HL-60 (cell line): ENCODE results near the gene PTPN3.

Source experiments
- DNase-seq, 2 experiments: peaks; one replicate each; pipeline ENCODE4 v3.0.0-alpha.2; 2010 to 2020; ENCODE audit warnings: low read depth in 1 of 2, low spot score in 1 of 2
- H3K27ac ChIP-seq: fragments of 250-450 bp; sonication (Bioruptor Pico); replicated peaks from 2 replicates; pipeline ENCODE4 v1.5.1; 2020; ENCODE audit warnings: mild to moderate bottlenecking, moderate library complexity
- H3K27me3 ChIP-seq: fragments of 250-450 bp; sonication (Bioruptor Pico); 2 replicates; pipeline ENCODE4 v1.5.1; 2021; ENCODE audit warnings: mild to moderate bottlenecking, moderate library complexity; ENCODE audit not compliant: insufficient read depth, poor library complexity, severe bottlenecking
- H3K4me3 ChIP-seq: replicated peaks from 2 replicates; pipeline ENCODE4 v1.5.1; 2011; ENCODE audit warnings: mild to moderate bottlenecking, control low read depth, low read length; ENCODE audit not compliant: insufficient read depth
- CTCF ChIP-seq: IDR thresholded peaks from one replicate; pipeline ENCODE4 v1.5.1; 2011; ENCODE audit warnings: low read length, control low read depth, inconsistent platforms; ENCODE audit not compliant: insufficient read depth
- GABPA ChIP-seq: IDR thresholded peaks from 2 replicates; pipeline ENCODE4 v1.6.1; 2012; ENCODE audit warnings: low read depth
- POLR2AphosphoS5 ChIP-seq: IDR thresholded peaks from 2 replicates; pipeline ENCODE4 v1.6.1; 2012; ENCODE audit warnings: low read depth
- REST ChIP-seq: IDR thresholded peaks from 2 replicates; pipeline ENCODE4 v1.6.1; 2012; ENCODE audit warnings: low read depth; ENCODE audit not compliant: insufficient replicate concordance
- SPI1 ChIP-seq: IDR thresholded peaks from 2 replicates; pipeline ENCODE4 v1.6.1; 2012; ENCODE audit warnings: low read depth, mild to moderate bottlenecking, borderline replicate concordance

Gene PTPN3

GRCh38 chr9:109455391-109455790 lies 42.7 kb downstream of the PTPN3 start:
- no peak for TF ChIP-seq SPI1
- no peak for TF ChIP-seq POLR2AphosphoS5
- TF ChIP-seq REST, result no peak
- no peak for TF ChIP-seq CTCF
- TF ChIP-seq GABPA, result no peak
- DNase-seq, result no peak
- peaks cover 8% of the 10 kb centered on the region for H3K27me3 ChIP-seq
- H3K4me3 ChIP-seq, result no peak overlapping the region
- H3K27ac ChIP-seq, result no peak overlapping the region

GRCh38 chr9:109454601-109455155 lies 43.4 kb downstream of the PTPN3 start:
- TF ChIP-seq GABPA, result no peak
- no peak overlapping the region for H3K27ac ChIP-seq
- DNase-seq, result no peak
- H3K4me3 ChIP-seq, result no peak overlapping the region
- peaks cover 8% of the 10 kb centered on the region for H3K27me3 ChIP-seq

GRCh38 chr9:109454041-109454440 lies 44.1 kb downstream of the PTPN3 start:
- no peak for DNase-seq
- peaks cover 8% of the 10 kb centered on the region for H3K27me3 ChIP-seq
- H3K27ac ChIP-seq, result no peak overlapping the region
- TF ChIP-seq CTCF (no peak), SPI1 (no peak), POLR2AphosphoS5 (no peak), GABPA (no peak), REST (no peak)
- no peak overlapping the region for H3K4me3 ChIP-seq

GRCh38 chr9:109453210-109453842 lies 44.8 kb downstream of the PTPN3 start:
- Histone ChIP-seq H3K27ac (no peak overlapping the region), H3K4me3 (no peak overlapping the region), H3K27me3 (peaks cover 8% of the 10 kb centered on the region)
- DNase-seq, result no peak
- TF ChIP-seq GABPA, result no peak
- TF ChIP-seq REST, result no peak
- TF ChIP-seq CTCF, result no peak
- TF ChIP-seq SPI1, result no peak
- no peak for TF ChIP-seq POLR2AphosphoS5
